K562 (cell line): ENCODE data around the gene GCNT2. TPM values are rescaled to one million over a fixed set of nuclear protein-coding genes. Genes with fewer than 3 reads are reported as not detected.

Source experiments
- ATAC-seq: fragments of 200-7000 bp; cut with Tn5 transposase; 3 replicates; pipeline ENCODE4 v1.9.1; 2020; ENCODE audit warnings: moderate library complexity
- BruUV-seq: library from RNA; stranded (reverse); fragments of 400-500 nt; replicated peaks from 2 replicates; lab custom pipeline; 2021; lab: Mats Ljungman, UMichigan
- CTCF ChIA-PET: fragments of 300-600 bp; formaldehyde crosslinking; extraction: SDS; loops from one replicate; lab custom pipeline; 2021; ENCODE audit warnings: low intra/inter-chr PET ratio; lab: Yijun Ruan, JAX
- POLR2A ChIA-PET: fragments of 300-600, 350-650 bp; sonication (Branson Sonifier 250); formaldehyde crosslinking; extraction: SDS; loops from one replicate; lab custom pipeline; 2021; ENCODE audit warnings: antibody characterized with exemption, inconsistent platforms; lab: Yijun Ruan, JAX
- DNase-seq, 4 experiments: peaks; one replicate each; pipeline versions ENCODE4 v3.0.0 to v3.0.0-alpha.2; 2011 to 2018; ENCODE audit warnings: low spot score in 3 of 4, mixed read lengths in 3 of 4; ENCODE audit errors: extremely low read depth in 1 of 4
- FAIRE-seq: peaks from 2 replicates; lab custom pipeline; 2011; peaks lifted over from hg19 to GRCh38; lab: Jason Lieb, UNC
- H2AFZ ChIP-seq: 2 replicates; pipeline ENCODE4 v1.6.0; 2011; ENCODE audit warnings: low read depth, low read length, control low read depth, inconsistent platforms
- H3K27ac ChIP-seq: fragments of 200-600 bp; 3 replicates; pipeline ENCODE4 v1.8.0; 2011; ENCODE audit warnings: low read depth, mild to moderate bottlenecking, control low read depth, inconsistent platforms, low read length, moderate library complexity, mixed read lengths; ENCODE audit errors: extremely low read depth
- H3K27me3 ChIP-seq, 2 experiments: fragments of 300-600 bp in 1 of 2; 2 replicates in 1 of 2; 3 replicates in 1 of 2; pipeline versions ENCODE4 v1.6.0 to v1.8.0; 2011; ENCODE audit warnings: inconsistent platforms in 2 of 2, low read length in 2 of 2, mild to moderate bottlenecking in 1 of 2, mixed read lengths in 1 of 2, moderate library complexity in 1 of 2; ENCODE audit not compliant: control insufficient read depth in 2 of 2, insufficient read depth in 2 of 2
- H3K36me3 ChIP-seq: fragments of 300-600 bp; 3 replicates; pipeline ENCODE4 v1.8.0; 2011; ENCODE audit warnings: mild to moderate bottlenecking, low read length, inconsistent platforms; ENCODE audit not compliant: control insufficient read depth, insufficient read depth
- H3K4me1 ChIP-seq, 2 experiments: fragments of 200-600 bp in 1 of 2; replicated peaks in 1 of 2; 2 replicates in 1 of 2; 3 replicates in 1 of 2; pipeline versions ENCODE4 v1.5.1 to v1.8.0; 2011; ENCODE audit warnings: inconsistent platforms in 2 of 2, low read length in 2 of 2, mild to moderate bottlenecking in 1 of 2, mixed read lengths in 1 of 2, moderate library complexity in 1 of 2; ENCODE audit not compliant: control insufficient read depth in 2 of 2, insufficient read depth in 2 of 2
- H3K4me2 ChIP-seq: 2 replicates; pipeline ENCODE4 v1.6.1; 2011; ENCODE audit warnings: low read length, control low read depth, inconsistent platforms, mixed read lengths; ENCODE audit not compliant: insufficient read depth
- H3K4me3 ChIP-seq: fragments of 200-600 bp; sonication (generic), shearing (Covaris generic); 2 replicates; pipeline ENCODE4 v1.5.1; 2016; ENCODE audit warnings: control low read depth, inconsistent platforms
- H3K79me2 ChIP-seq: fragments of 200-600 bp; 3 replicates; pipeline ENCODE4 v1.8.0; 2011; ENCODE audit warnings: low read length, inconsistent platforms; ENCODE audit not compliant: control insufficient read depth, insufficient read depth
- H3K9ac ChIP-seq, 2 experiments: 2 replicates each; pipeline versions ENCODE4 v1.6.0 to v1.6.1; 2011; ENCODE audit warnings: low read depth in 2 of 2, low read length in 2 of 2, control low read depth in 1 of 2, inconsistent platforms in 1 of 2, mild to moderate bottlenecking in 1 of 2, mixed read lengths in 1 of 2; ENCODE audit not compliant: insufficient read depth in 1 of 2
- H3K9me1 ChIP-seq: one replicate; pipeline ENCODE4 v1.6.0; 2011; ENCODE audit warnings: inconsistent platforms, mild to moderate bottlenecking, low read length, moderate library complexity; ENCODE audit not compliant: control insufficient read depth, insufficient read depth
- H3K9me3 ChIP-seq: replicated peaks from 2 replicates; pipeline ENCODE4 v1.5.1; 2011; ENCODE audit warnings: low read depth, low read length, inconsistent platforms; ENCODE audit not compliant: control insufficient read depth, insufficient read depth
- H4K20me1 ChIP-seq: replicated peaks from 2 replicates; pipeline ENCODE4 v1.6.1; 2011; ENCODE audit warnings: low read length, inconsistent platforms, mixed read lengths; ENCODE audit not compliant: control insufficient read depth, insufficient read depth
- ARHGAP35 ChIP-seq: fragments of 450-650 bp; IDR thresholded peaks from 2 replicates; pipeline ENCODE4 v1.6.1; 2018; ENCODE audit not compliant: partially characterized antibody
- ARID2 ChIP-seq: fragments of 450-650 bp; IDR thresholded peaks from 2 replicates; pipeline ENCODE4 v1.6.1; 2017; ENCODE audit warnings: antibody characterized with exemption, mild to moderate bottlenecking
- ARNT ChIP-seq, 2 experiments: fragments of 450-650 bp; IDR thresholded peaks; 2 replicates each; pipeline ENCODE4 v1.6.1; 2016; ENCODE audit warnings: mild to moderate bottlenecking in 1 of 2
- FOXJ3 ChIP-seq: sonication (generic); formaldehyde crosslinking; IDR thresholded peaks from 2 replicates; pipeline ENCODE4 v1.4.0; 2020; ENCODE audit warnings: mild to moderate bottlenecking, missing genetic modification reagents
- FOXM1 ChIP-seq, 2 experiments: fragments of 450-650 bp in 1 of 2; sonication (generic) in 1 of 2; formaldehyde crosslinking in 1 of 2; IDR thresholded peaks; 2 replicates each; pipeline versions ENCODE4 v1.6.1 to v1.9.0; 2017 to 2022; ENCODE audit warnings: low read depth in 2 of 2, mild to moderate bottlenecking in 2 of 2, missing genetic modification reagents in 1 of 2, moderate library complexity in 1 of 2
- HDAC2 ChIP-seq: fragments of 450-650 bp; IDR thresholded peaks from 2 replicates; pipeline ENCODE4 v1.6.1; 2016; ENCODE audit warnings: mild to moderate bottlenecking
- JUND ChIP-seq, 2 experiments: IDR thresholded peaks; 2 replicates in 1 of 2; 3 replicates in 1 of 2; pipeline ENCODE4 v1.6.1; 2011; ENCODE audit warnings: borderline replicate concordance in 2 of 2, low read depth in 2 of 2, low read length in 2 of 2, improper control_type of control experiment in 1 of 2, missing biosample characterization in 1 of 2, missing genetic modification characterization in 1 of 2, missing genetic modification reagents in 1 of 2
- LARP7 ChIP-seq: fragments of 450-650 bp; IDR thresholded peaks from 2 replicates; pipeline ENCODE4 v1.6.1; 2016
- MTA2 ChIP-seq: fragments of 450-650 bp; IDR thresholded peaks from 2 replicates; pipeline ENCODE4 v1.6.1; 2016; ENCODE audit warnings: low read depth
- NELFE ChIP-seq: IDR thresholded peaks from 2 replicates; pipeline ENCODE4 v1.6.1; 2011; ENCODE audit warnings: mild to moderate bottlenecking; ENCODE audit not compliant: insufficient read depth, insufficient read length
- PTBP1 ChIP-seq: fragments of 200-400 bp; formaldehyde crosslinking; IDR thresholded peaks from 2 replicates; pipeline ENCODE4 v1.6.1; 2017; ENCODE audit warnings: low read depth, low read length
- TEAD1 ChIP-seq, 2 experiments: fragments of 450-650 bp in 1 of 2; sonication (generic) in 1 of 2; formaldehyde crosslinking; IDR thresholded peaks; 2 replicates each; pipeline versions ENCODE4 v1.4.0 to v1.8.0; 2020 to 2022; ENCODE audit warnings: mild to moderate bottlenecking in 2 of 2, missing genetic modification reagents in 1 of 2
- UBTF ChIP-seq, 2 experiments: IDR thresholded peaks; 2 replicates each; pipeline ENCODE4 v1.6.1; 2012; ENCODE audit warnings: improper control_type of control experiment in 2 of 2, low read depth in 2 of 2, low read length in 2 of 2, borderline replicate concordance in 1 of 2
- ZEB2 ChIP-seq: fragments of 450-650 bp; IDR thresholded peaks from 2 replicates; pipeline ENCODE4 v1.6.1; 2016
- ZNF583 ChIP-seq: fragments of 250-450 bp; sonication (Bioruptor Pico); IDR thresholded peaks from 2 replicates; pipeline ENCODE4 v1.4.0; 2020
- ZNF696 ChIP-seq: fragments of 250-450 bp; sonication (Bioruptor Pico); conservative IDR thresholded peaks from 2 replicates; pipeline ENCODE4 v1.4.0; 2020; ENCODE audit warnings: mild to moderate bottlenecking, moderate library complexity
- WGBS: fragments of 100-300 bp; shearing (Covaris generic); methylation state at CpG from one replicate; pipeline ENCODE4 v1.1.6; 2016; ENCODE audit warnings: low coverage, mixed read lengths; ENCODE audit not compliant: insufficient coverage; ENCODE audit errors: missing lambda C conversion rate; 5-methylcytosine and 5-hydroxymethylcytosine counted together
- in situ Hi-C: fragments of 300-500 bp; cut with MboI; formaldehyde crosslinking; loops from 4 replicates; pipeline ENCODE4 v1.15.0; 2018; ENCODE audit warnings: inconsistent platforms, mixed read lengths
- intact Hi-C: fragments of 100-400 bp; cut with micrococcal nuclease; formaldehyde crosslinking; loops from 2 replicates; pipeline ENCODE4 v1.14.2; 2022
- polyA plus RNA-seq, 8 experiments: library from polyadenylated mRNA; depleted of rRNA in 4 of 8; stranded (reverse) in 5 of 8; unstranded in 3 of 8; fragments of >200 nt; fragmentation: Nextera tagmentation in 2 of 8; fragmentation: Illumina TruSeq in 1 of 8; extraction: Ambion mirVana in 2 of 8; extraction: Trizol in 1 of 8; gene quantifications; 2 replicates each; pipeline versions ENCODE4 v1.2.1 to v1.2.3, GENCODE V29; 2011 to 2014; ENCODE audit warnings: inconsistent platforms in 1 of 8, missing spikeins in 1 of 8
- total RNA-seq, 7 experiments: library from RNA; depleted of rRNA in 6 of 7; stranded (reverse); fragments of >200 nt in 6 of 7; fragmentation: Illumina TruSeq in 2 of 7; extraction: Trizol in 2 of 7; gene quantifications; 2 replicates each; pipeline versions ENCODE4 v1.2.1 to v1.2.3, GENCODE V29; 2011 to 2021; ENCODE audit warnings: low replicate concordance in 1 of 7

Gene GCNT2
- total and polyA plus RNA-seq, 9 of the 15 experiments (the other 6 are each of a cell fraction or from before 2014, with no cell fraction given), result 0.78 to 2.6 (median 1.6) TPM

DNA sequence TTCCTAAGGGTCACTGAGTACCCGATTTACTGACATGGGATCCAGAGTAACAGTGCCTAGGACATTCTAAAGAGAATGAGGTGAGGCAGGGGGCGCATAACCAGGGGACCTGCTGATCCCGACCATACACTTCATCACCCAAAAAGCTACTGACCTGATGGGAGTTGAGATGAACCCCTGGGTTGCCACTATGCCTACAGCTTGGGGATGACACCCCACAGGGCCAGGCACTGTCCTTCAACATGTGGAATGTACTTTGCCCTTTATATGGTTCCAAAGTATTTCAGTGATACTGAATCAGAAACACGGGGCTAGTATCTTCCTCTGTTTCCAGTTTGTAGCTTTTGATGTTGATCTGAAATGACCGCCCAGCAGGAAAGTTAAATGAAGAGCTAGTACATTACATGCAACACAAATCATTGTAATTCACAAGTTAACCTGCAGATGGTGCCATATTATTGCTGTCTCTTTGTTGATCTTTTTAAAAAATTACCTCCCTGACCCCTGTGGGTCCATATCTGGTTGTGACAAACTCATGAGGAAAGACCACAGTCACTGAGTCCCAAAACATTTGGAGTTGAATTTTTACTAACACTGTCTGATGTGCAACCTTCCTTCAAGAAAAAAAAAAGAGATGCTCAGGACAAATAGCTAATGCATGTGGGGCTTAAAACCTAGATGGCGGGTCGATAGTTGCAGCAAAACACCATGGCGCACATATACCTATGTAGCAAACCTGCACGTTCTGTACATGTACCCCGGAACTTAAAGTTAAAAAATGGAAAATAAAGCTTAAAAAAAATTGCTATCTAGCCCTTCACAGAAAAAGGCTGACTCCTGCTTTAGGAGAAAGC is 42.7 kb upstream of the GCNT2 start:
- H3K4me1 ChIP-seq, result peaks cover 0 to 6% of the 10 kb centered on the region in 2 experiments; a peak in 1 of 5 replicates
- peak; percentile 99 for FAIRE-seq
- POLR2A ChIA-PET, result interaction anchor here (0.6 to 1.2 kb wide), 10 partner anchors 9 to 646 kb away, joined by 3 to 6 read pairs (median 3); no protein-coding TSS in a partner anchor
- no peak for TF ChIP-seq MTA2
- no peak for TF ChIP-seq NELFE
- TF ChIP-seq LARP7, result no peak
- TF ChIP-seq ARHGAP35, result no peak
- no peak for TF ChIP-seq ZEB2
- TF ChIP-seq ARNT (IDR thresholded peaks at IDR 0.05), result peak in 1 of 2 experiments; percentile 44; a peak in 1 of 4 replicates
- 0 out of 2 replicates have a peak, but pooled peaks have one; percentile 23 for TF ChIP-seq FOXM1 (IDR thresholded peaks at IDR 0.05; ENCODE audit: low read depth)
- no peak for TF ChIP-seq FOXM1 (CRISPR knock-in tag; IDR thresholded peaks at IDR 0.05; ENCODE audit: low read depth)
- no peak for TF ChIP-seq TEAD1 (CRISPR knock-in tag; IDR thresholded peaks at IDR 0.05)
- no peak for TF ChIP-seq HDAC2
- peak; percentile 11; the same call in 1 of the 2 replicates for TF ChIP-seq JUND (IDR thresholded peaks at IDR 0.05; ENCODE audit: borderline replicate concordance, low read depth, low read length)
- TF ChIP-seq JUND (tag; IDR thresholded peaks at IDR 0.05; ENCODE audit: borderline replicate concordance, low read depth, low read length), result no peak
- TF ChIP-seq ZNF696 (CRISPR knock-in tag), result no peak
- TF ChIP-seq ARID2, result 0 out of 2 replicates have a peak, but pooled peaks have one; percentile 20
- TF ChIP-seq PTBP1, result no peak
- no peak for TF ChIP-seq FOXJ3 (CRISPR knock-in tag)
- no peak for TF ChIP-seq UBTF (IDR thresholded peaks at IDR 0.05; ENCODE audit: borderline replicate concordance in 1 of 2, low read depth in 2 of 2, low read length in 2 of 2)
- no peak for TF ChIP-seq ZNF583 (CRISPR knock-in tag)

More for the DNA sequence above, 42.7 kb upstream of the GCNT2 start:
- ATAC-seq (peak; percentile 88), DNase-seq (peak; percentile 59 to 79 (median 68))
- 24% methylated on average over 10 of the region's 10 CpGs for WGBS
- Histone ChIP-seq H3K79me2 (no peaks in the 10 kb centered on the region), H3K9me1 (no peaks in the 10 kb centered on the region), H3K9ac (no peak overlapping the region), H3K36me3 (no peaks in the 10 kb centered on the region), H3K4me2 (no peak overlapping the region), H3K27me3 (peaks cover 0 to 15% of the 10 kb centered on the region in 2 experiments; a peak in 2 of 5 replicates), H4K20me1 (no peaks in the 10 kb centered on the region), H3K27ac (no peak overlapping the region), H2AFZ (no peak overlapping the region), H3K4me3 (no peak overlapping the region), H3K9me3 (0 out of 2 replicates have a peak, but pooled peaks cover 1% of the 10 kb centered on the region)
- intact Hi-C loops, result loop anchor here (1.0 kb wide), 2 partner anchors 323 to 591 kb away; no protein-coding TSS in a partner anchor
- no TSS peak for BruUV-seq
- in situ Hi-C loops, result loop anchor here (5.0 kb wide), 3 partner anchors 324 to 1019 kb away; no protein-coding TSS in a partner anchor
- CTCF ChIA-PET, result interaction anchor here (0.6 to 2.8 kb wide), 7 partner anchors 323 to 1097 kb away, joined by 3 to 17 read pairs (median 4); partner anchors contain the start of gene ELOVL2
